ENCODE data around the gene PIK3C2G.

DNA sequence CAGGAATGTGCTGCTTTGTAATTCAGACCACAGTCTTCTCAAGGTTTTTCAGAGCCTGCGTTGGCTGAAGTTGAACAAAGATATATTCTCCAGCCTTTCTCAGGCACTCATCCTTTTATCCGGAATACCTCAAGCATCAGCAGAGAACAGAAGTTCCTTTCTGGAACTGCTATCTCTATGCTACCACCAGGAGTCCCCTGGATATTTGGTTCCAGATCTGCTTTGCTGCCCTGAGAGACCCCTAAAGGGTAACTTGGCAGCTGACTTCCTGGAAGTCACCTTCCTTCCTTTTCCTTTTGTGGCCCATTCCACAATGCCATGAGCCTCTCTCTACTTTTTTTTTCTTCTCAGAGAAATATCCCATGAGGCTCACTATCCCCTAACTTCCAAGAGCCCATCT is 288.3 kb downstream of the PIK3C2G start:
- TF ChIP-seq, protein P1, sequence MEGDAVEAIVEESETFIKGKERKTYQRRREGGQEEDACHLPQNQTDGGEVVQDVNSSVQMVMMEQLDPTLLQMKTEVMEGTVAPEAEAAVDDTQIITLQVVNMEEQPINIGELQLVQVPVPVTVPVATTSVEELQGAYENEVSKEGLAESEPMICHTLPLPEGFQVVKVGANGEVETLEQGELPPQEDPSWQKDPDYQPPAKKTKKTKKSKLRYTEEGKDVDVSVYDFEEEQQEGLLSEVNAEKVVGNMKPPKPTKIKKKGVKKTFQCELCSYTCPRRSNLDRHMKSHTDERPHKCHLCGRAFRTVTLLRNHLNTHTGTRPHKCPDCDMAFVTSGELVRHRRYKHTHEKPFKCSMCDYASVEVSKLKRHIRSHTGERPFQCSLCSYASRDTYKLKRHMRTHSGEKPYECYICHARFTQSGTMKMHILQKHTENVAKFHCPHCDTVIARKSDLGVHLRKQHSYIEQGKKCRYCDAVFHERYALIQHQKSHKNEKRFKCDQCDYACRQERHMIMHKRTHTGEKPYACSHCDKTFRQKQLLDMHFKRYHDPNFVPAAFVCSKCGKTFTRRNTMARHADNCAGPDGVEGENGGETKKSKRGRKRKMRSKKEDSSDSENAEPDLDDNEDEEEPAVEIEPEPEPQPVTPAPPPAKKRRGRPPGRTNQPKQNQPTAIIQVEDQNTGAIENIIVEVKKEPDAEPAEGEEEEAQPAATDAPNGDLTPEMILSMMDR (IDR thresholded peaks at IDR 0.05; ENCODE audit: borderline replicate concordance, extremely low read depth, low read length, poor library complexity, severe bottlenecking), result no peak
- no peak for TF ChIP-seq EZH2 (IDR thresholded peaks at IDR 0.05; ENCODE audit: borderline replicate concordance, low read depth, low read length, severe bottlenecking)

Data from DND-41 (cell line).